ENCODE measurements around the gene JPH4. TPM values are rescaled to one million over a fixed set of nuclear protein-coding genes. Genes with fewer than 3 reads are reported as not detected.

JPH4 gene
- total RNA-seq, 2 donors from 2014 or later = 0.52 to 0.99 TPM

DNA sequence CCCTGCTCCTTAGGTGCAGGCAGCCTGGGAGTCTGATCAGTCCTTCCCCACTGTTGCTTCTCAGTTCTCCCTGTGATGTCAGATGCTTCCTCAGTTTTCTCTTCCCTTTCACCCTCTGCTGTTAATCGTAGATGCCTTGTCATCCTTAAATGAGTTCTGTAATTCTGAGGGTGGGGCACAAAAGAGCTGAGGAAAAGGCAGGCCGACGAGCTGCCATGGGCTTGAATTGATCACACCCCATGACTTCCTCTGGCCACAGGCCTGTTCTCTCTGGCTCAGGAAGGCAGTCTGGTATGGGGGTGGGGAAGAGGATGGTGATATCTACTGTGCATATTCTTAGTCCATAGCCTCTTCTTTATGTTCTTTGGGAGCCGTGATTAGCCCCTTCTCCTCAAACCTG, 5.8 kb downstream of the JPH4 start:
- H3K4me1 ChIP-seq = peaks cover 27% of the 10 kb centered on the region
- no peaks in the 10 kb centered on the region for H3K36me3 ChIP-seq (replicated peaks in 1 of 2; ENCODE audit: insufficient read depth in 1 of 2, low read depth in 2 of 2)
- no peaks in the 10 kb centered on the region for H3K9me3 ChIP-seq
- H3K27me3 ChIP-seq = peaks cover 0 to 28% of the 10 kb centered on the region in 2 donors
- H3K27ac ChIP-seq = no peak overlapping the region
- H3K4me3 ChIP-seq = no peak overlapping the region
- no peak for TF ChIP-seq POLR2A (IDR thresholded peaks at IDR 0.05)
- no peak for TF ChIP-seq CTCF (IDR thresholded peaks at IDR 0.05)
- DNase-seq (peak in 1 of 4 donors; percentile 50), ATAC-seq (no peak)
- WGBS, 2 donors = 44 to 55% methylated on average over 4 of the region's 4 CpGs
- intact Hi-C loops (cut with DNase I) = no loop called here

GRCh38 chr14:23572524-23572828, 6.1 kb downstream of the JPH4 start:
- Histone ChIP-seq H3K4me3 (no peak overlapping the region), H3K27ac (no peak overlapping the region), H3K36me3 (replicated peaks in 1 of 2; ENCODE audit: insufficient read depth in 1 of 2, low read depth in 2 of 2) (no peaks in the 10 kb centered on the region), H3K27me3 (peaks cover 0 to 25% of the 10 kb centered on the region in 2 donors), H3K9me3 (no peaks in the 10 kb centered on the region), H3K4me1 (peaks cover 28% of the 10 kb centered on the region)
- ATAC-seq (no peak), DNase-seq (no peak)
- 61 to 72% methylated on average over 4 of the region's 4 CpGs for WGBS, 2 donors
- intact Hi-C loops (cut with DNase I) = no loop called here
- TF ChIP-seq POLR2A (IDR thresholded peaks at IDR 0.05) (no peak), CTCF (IDR thresholded peaks at IDR 0.05) (no peak)

DNA sequence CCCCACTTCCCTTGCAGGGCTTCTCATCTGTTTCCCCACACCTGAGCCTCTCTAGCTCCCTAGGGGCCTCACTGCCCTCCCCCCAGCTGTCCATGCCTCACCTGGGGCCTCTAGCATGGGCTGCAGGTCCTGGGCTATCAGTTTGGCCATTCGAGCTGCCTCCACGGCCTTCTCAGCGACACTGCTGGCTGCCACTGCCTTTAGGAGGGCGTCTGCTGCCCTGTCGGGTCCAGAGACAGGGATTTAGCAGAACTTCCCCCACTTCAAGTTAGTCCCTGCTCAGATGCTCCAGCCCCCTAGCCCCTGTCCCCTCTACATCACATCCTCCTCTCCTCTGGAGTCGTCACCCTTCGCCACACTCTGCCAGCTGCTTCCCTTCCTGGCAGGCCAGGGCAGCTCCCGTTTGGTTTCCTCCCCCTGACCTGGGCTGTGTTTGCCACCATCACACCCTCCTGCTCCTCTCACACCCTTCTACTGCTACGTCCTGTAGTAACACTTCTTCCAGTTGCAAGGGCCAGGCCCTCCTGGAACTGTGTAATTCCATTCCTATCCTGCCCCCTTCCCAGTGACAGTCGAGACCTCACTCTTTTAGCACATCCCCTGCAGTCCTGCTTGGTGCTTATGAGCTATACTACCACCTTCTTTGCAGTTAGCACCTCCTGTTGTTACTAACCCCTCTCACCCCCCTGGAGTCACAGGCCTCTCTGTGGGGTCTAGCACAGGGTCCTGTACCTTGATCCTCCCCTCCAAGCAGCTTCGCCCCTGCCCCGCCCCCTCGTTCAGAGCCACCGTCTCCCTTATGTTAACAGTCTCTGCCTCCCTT, 6.7 kb downstream of the JPH4 start:
- DNase-seq = peak in 1 of 4 donors; percentile 9
- intact Hi-C loops (cut with DNase I) = no loop called here
- peaks cover 24% of the 10 kb centered on the region for H3K4me1 ChIP-seq
- no peak for ATAC-seq
- no peak overlapping the region for H3K4me3 ChIP-seq
- H3K36me3 ChIP-seq (replicated peaks in 1 of 2; ENCODE audit: insufficient read depth in 1 of 2, low read depth in 2 of 2) = no peaks in the 10 kb centered on the region
- TF ChIP-seq CTCF (IDR thresholded peaks at IDR 0.05) = no peak
- TF ChIP-seq POLR2A (IDR thresholded peaks at IDR 0.05) = no peak
- no peak overlapping the region for H3K27ac ChIP-seq
- 68% methylated on average over 14 of the region's 14 CpGs for WGBS, 2 donors
- peaks cover 0 to 19% of the 10 kb centered on the region in 2 donors for H3K27me3 ChIP-seq
- no peaks in the 10 kb centered on the region for H3K9me3 ChIP-seq

- 79 to 90% methylated on average over 8 to 22 of the region's 23 CpGs for WGBS, 2 donors
- no peaks in the 10 kb centered on the region for H3K9me3 ChIP-seq
- no peak for ATAC-seq
- no peaks in the 10 kb centered on the region for H3K36me3 ChIP-seq (replicated peaks in 1 of 2; ENCODE audit: insufficient read depth in 1 of 2, low read depth in 2 of 2)
- H3K27ac ChIP-seq = no peak overlapping the region
- H3K4me3 ChIP-seq = no peak overlapping the region
- peaks cover 0 to 10% of the 10 kb centered on the region in 2 donors for H3K27me3 ChIP-seq
- H3K4me1 ChIP-seq = peaks cover 24% of the 10 kb centered on the region
- TF ChIP-seq CTCF (IDR thresholded peaks at IDR 0.05) (no peak), POLR2A (IDR thresholded peaks at IDR 0.05) (no peak)
- DNase-seq = peak in 1 of 4 donors; percentile 9
- intact Hi-C loops (cut with DNase I) = no loop called here
Measured at GRCh38 chr14:23570806-23571483, 7.6 kb downstream of the JPH4 start.

All from body of pancreas (tissue), 4 donors.